DND-41 (cell line): ENCODE measurements around the gene CD82.
"Not testable (repeated sequence)": the region's sequence is repeated elsewhere in the genome, so short reads cannot be mapped to it uniquely, and the experiment has no call there.

Experiments
- ATAC-seq: fragments of 200-7000 bp; cut with Tn5 transposase; 3 replicates; pipeline ENCODE4 v1.9.1; 2021; ENCODE audit warnings: low read depth; ENCODE audit not compliant: insufficient read depth
- DNase-seq: peaks from one replicate; pipeline ENCODE4 v3.0.0-alpha.2; 2020
- H2AFZ ChIP-seq: 2 replicates; pipeline ENCODE4 v1.6.0; 2012; ENCODE audit warnings: low read depth, low read length
- H3K27ac ChIP-seq: 2 replicates; pipeline ENCODE4 v1.5.1; 2012; ENCODE audit warnings: low read length, inconsistent platforms
- H3K27me3 ChIP-seq: fragments of 200-600 bp; sonication (generic); 2 replicates; pipeline ENCODE4 v1.6.0; 2012; ENCODE audit warnings: low read length, mild to moderate bottlenecking, inconsistent platforms; ENCODE audit not compliant: insufficient read depth, poor library complexity
- H3K36me3 ChIP-seq: 2 replicates; pipeline ENCODE4 v1.5.1; 2012; ENCODE audit warnings: low read length, inconsistent platforms; ENCODE audit not compliant: insufficient read depth
- H3K4me1 ChIP-seq: 2 replicates; pipeline ENCODE4 v1.5.1; 2012; ENCODE audit warnings: mild to moderate bottlenecking, low read length; ENCODE audit not compliant: insufficient read depth
- H3K4me2 ChIP-seq: 2 replicates; pipeline ENCODE4 v1.6.0; 2012; ENCODE audit warnings: mild to moderate bottlenecking, moderate library complexity, low read length, inconsistent platforms; ENCODE audit not compliant: insufficient read depth
- H3K4me3 ChIP-seq, 2 experiments: fragments of 200-600 bp in 1 of 2; shearing (Covaris generic) in 1 of 2; 2 replicates each; pipeline ENCODE4 v1.5.1; 2012 to 2016; ENCODE audit warnings: inconsistent platforms in 2 of 2, low read length in 2 of 2, mild to moderate bottlenecking in 2 of 2, low read depth in 1 of 2, moderate library complexity in 1 of 2
- H3K79me2 ChIP-seq: 2 replicates; pipeline ENCODE4 v1.6.0; 2012; ENCODE audit warnings: low read length, inconsistent platforms; ENCODE audit not compliant: insufficient read depth
- H3K9ac ChIP-seq: 2 replicates; pipeline ENCODE4 v1.6.0; 2012; ENCODE audit warnings: low read depth, mild to moderate bottlenecking, inconsistent platforms, low read length, moderate library complexity
- H3K9me3 ChIP-seq: 2 replicates; pipeline ENCODE4 v1.5.1; 2012; ENCODE audit warnings: low read length, moderate library complexity, mild to moderate bottlenecking, inconsistent platforms; ENCODE audit not compliant: insufficient read depth, severe bottlenecking
- H4K20me1 ChIP-seq: 2 replicates; pipeline ENCODE4 v1.6.0; 2012; ENCODE audit warnings: low read length; ENCODE audit not compliant: insufficient read depth
- CTCF ChIP-seq: IDR thresholded peaks from 2 replicates; pipeline ENCODE4 v1.5.1; 2012; ENCODE audit warnings: borderline replicate concordance, low read length, moderate library complexity, mild to moderate bottlenecking; ENCODE audit not compliant: poor library complexity, severe bottlenecking; ENCODE audit errors: extremely low read depth
- EZH2 ChIP-seq: IDR thresholded peaks from 3 replicates; pipeline ENCODE4 v1.6.1; 2012; ENCODE audit warnings: borderline replicate concordance, low read depth, mild to moderate bottlenecking, moderate library complexity, low read length, inconsistent platforms; ENCODE audit not compliant: severe bottlenecking

The CD82 gene

GRCh38 chr11:44538375-44539054 lies 26.9 kb upstream of the CD82 start:
- no peaks in the 10 kb centered on the region for H3K9me3 ChIP-seq
- no peak overlapping the region for H3K4me3 ChIP-seq
- H3K36me3 ChIP-seq = no peaks in the 10 kb centered on the region
- DNase-seq (peak; percentile 72), ATAC-seq (peak; percentile 95)
- TF ChIP-seq EZH2 (no peak), CTCF (peak; percentile 98)
- no peaks in the 10 kb centered on the region for H4K20me1 ChIP-seq
- H2AFZ ChIP-seq = peak overlapping the region; percentile 57; the same call in 1 of the 2 replicates
- H3K79me2 ChIP-seq = no peaks in the 10 kb centered on the region
- H3K9ac ChIP-seq = no peak overlapping the region
- peak overlapping the region; percentile 35; the same call in 1 of the 2 replicates for H3K4me2 ChIP-seq
- no peak overlapping the region for H3K27ac ChIP-seq
- H3K27me3 ChIP-seq = no peaks in the 10 kb centered on the region
- H3K4me1 ChIP-seq = peaks cover 3% of the 10 kb centered on the region

- H3K4me1 ChIP-seq = peaks cover 3% of the 10 kb centered on the region
- no peak overlapping the region for H3K4me2 ChIP-seq
- no peaks in the 10 kb centered on the region for H3K36me3 ChIP-seq
- no peaks in the 10 kb centered on the region for H3K79me2 ChIP-seq
- no peaks in the 10 kb centered on the region for H3K9me3 ChIP-seq
- no peak for TF ChIP-seq EZH2
- TF ChIP-seq CTCF = no peak
- no peaks in the 10 kb centered on the region for H4K20me1 ChIP-seq
- H3K27me3 ChIP-seq = no peaks in the 10 kb centered on the region
- no peak overlapping the region for H3K27ac ChIP-seq
- no peak for ATAC-seq
- no peak overlapping the region for H3K9ac ChIP-seq
- H3K4me3 ChIP-seq = no peak overlapping the region
- no peak for DNase-seq
- H2AFZ ChIP-seq = no peak overlapping the region
These were observed 25.5 kb upstream of the CD82 start for GRCh38 chr11:44539971-44540370.

- H4K20me1 ChIP-seq = no peaks in the 10 kb centered on the region
- no peak overlapping the region for H3K27ac ChIP-seq
- ATAC-seq (no peak), DNase-seq (no peak)
- no peak overlapping the region for H3K4me2 ChIP-seq
- H3K36me3 ChIP-seq = no peaks in the 10 kb centered on the region
- TF ChIP-seq CTCF = no peak
- TF ChIP-seq EZH2 = no peak
- H3K79me2 ChIP-seq = no peaks in the 10 kb centered on the region
- no peaks in the 10 kb centered on the region for H3K27me3 ChIP-seq
- no peaks in the 10 kb centered on the region for H3K9me3 ChIP-seq
- peaks cover 3% of the 10 kb centered on the region for H3K4me1 ChIP-seq
- H3K9ac ChIP-seq = no peak overlapping the region
- no peak overlapping the region for H3K4me3 ChIP-seq
- no peak overlapping the region for H2AFZ ChIP-seq
These were observed 24.8 kb upstream of the CD82 start for GRCh38 chr11:44540667-44541066.

- H3K27ac ChIP-seq = no peak overlapping the region
- H3K4me1 ChIP-seq = peaks cover 3% of the 10 kb centered on the region
- H3K9me3 ChIP-seq = no peaks in the 10 kb centered on the region
- H4K20me1 ChIP-seq = no peaks in the 10 kb centered on the region
- DNase-seq (no peak), ATAC-seq (no peak)
- no peaks in the 10 kb centered on the region for H3K36me3 ChIP-seq
- H3K9ac ChIP-seq = no peak overlapping the region
- no peak overlapping the region for H3K4me3 ChIP-seq
- no peak overlapping the region for H3K4me2 ChIP-seq
- H3K79me2 ChIP-seq = no peaks in the 10 kb centered on the region
- no peaks in the 10 kb centered on the region for H3K27me3 ChIP-seq
- no peak overlapping the region for H2AFZ ChIP-seq
- TF ChIP-seq EZH2 (no peak), CTCF (no peak)
These were observed 23.1 kb upstream of the CD82 start for GRCh38 chr11:44542372-44542771.

GRCh38 chr11:44546984-44547383 lies 18.5 kb upstream of the CD82 start:
- not testable (repeated sequence) for H3K27me3 ChIP-seq, ATAC-seq, H3K9ac ChIP-seq, H4K20me1 ChIP-seq, H3K36me3 ChIP-seq, H3K27ac ChIP-seq, H2AFZ ChIP-seq, H3K79me2 ChIP-seq, H3K9me3 ChIP-seq, H3K4me1 ChIP-seq, DNase-seq, H3K4me2 ChIP-seq, H3K4me3 ChIP-seq
